Inflammatory macrophage treated with lipopolysaccharide for 4 hours (primary cell): ENCODE measurements around the gene LINGO1.

Experiments used
- DNase-seq: peaks from one replicate; pipeline ENCODE4 v3.0.0-alpha.2; 2020

The LINGO1 gene

GRCh38 chr15:77632534-77633133 is at the start of gene LINGO1:
Gene LINGO1, minus strand, starts transcription at chr15:77632912. Its CDS starts 597 bp downstream, at chr15:77632315.
- DNase-seq, result no peak

GRCh38 chr15:77681362-77681761 is 48.6 kb upstream of the LINGO1 start:
- no peak for DNase-seq

GRCh38 chr15:77676569-77677375 is 44.1 kb upstream of the LINGO1 start:
- DNase-seq, result no peak

- DNase-seq, result no peak
Measured at GRCh38 chr15:77675806-77676415, 43.2 kb upstream of the LINGO1 start.

- no peak for DNase-seq
Measured at GRCh38 chr15:77674327-77674726, 41.6 kb upstream of the LINGO1 start.

GRCh38 chr15:77673866-77674265 is 41.2 kb upstream of the LINGO1 start:
- DNase-seq, result no peak

GRCh38 chr15:77672135-77672534 is 39.4 kb upstream of the LINGO1 start:
- DNase-seq, result no peak

- no peak for DNase-seq
Measured at GRCh38 chr15:77671362-77672056, 38.8 kb upstream of the LINGO1 start.

- DNase-seq, result no peak
Measured at GRCh38 chr15:77670558-77671361, 38.0 kb upstream of the LINGO1 start.

GRCh38 chr15:77669896-77670295 is 37.2 kb upstream of the LINGO1 start:
- DNase-seq, result no peak

- no peak for DNase-seq
Measured at GRCh38 chr15:77667338-77668234, 34.9 kb upstream of the LINGO1 start.

GRCh38 chr15:77666296-77666660 is 33.6 kb upstream of the LINGO1 start:
- no peak for DNase-seq

- no peak for DNase-seq
Measured at GRCh38 chr15:77665530-77666295, 33.0 kb upstream of the LINGO1 start.

- no peak for DNase-seq
Measured at GRCh38 chr15:77664428-77664827, 31.7 kb upstream of the LINGO1 start.

GRCh38 chr15:77663256-77663655 is 30.5 kb upstream of the LINGO1 start:
- no peak for DNase-seq

- peak; percentile 69 for DNase-seq
Measured at GRCh38 chr15:77659350-77660321, 26.9 kb upstream of the LINGO1 start.

GRCh38 chr15:77658304-77658703 is 25.6 kb upstream of the LINGO1 start:
- DNase-seq, result no peak

GRCh38 chr15:77657634-77658238 is 25.0 kb upstream of the LINGO1 start:
- no peak for DNase-seq

GRCh38 chr15:77656294-77656693 is 23.6 kb upstream of the LINGO1 start:
- peak; percentile 27 for DNase-seq
